Fibroblast of skin of left biceps (primary cell): ENCODE data around the gene CELF4.
"Not testable (repeated sequence)": the region's sequence is repeated elsewhere in the genome, so short reads cannot be mapped to it uniquely, and the experiment has no call there.

ENCODE experiments used
- DNase-seq, 2 experiments: peaks; one replicate each; pipeline ENCODE4 v3.0.0-alpha.2; 2013; ENCODE audit warnings: low read depth in 2 of 2

The CELF4 gene

DNA sequence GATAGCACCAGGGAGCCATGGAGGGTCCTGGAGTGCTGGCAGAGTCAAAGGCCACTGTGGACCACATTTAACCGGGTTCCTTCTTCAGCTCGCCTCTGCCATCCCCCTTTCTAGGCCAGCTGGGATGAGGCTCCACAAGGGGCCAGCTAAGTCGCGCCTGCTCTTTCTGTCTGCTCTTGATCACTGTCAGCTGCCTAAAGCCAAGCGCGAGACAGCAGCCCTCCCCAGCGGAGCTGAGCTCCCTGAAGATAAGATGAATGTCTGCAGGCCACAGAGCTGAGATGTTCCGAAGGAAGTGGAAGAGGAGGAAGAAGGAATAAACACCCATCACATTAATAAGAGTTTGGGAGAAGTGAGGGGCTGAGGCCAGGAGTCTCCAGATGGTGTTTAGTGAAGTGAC lies 99.6 kb downstream of the CELF4 start:
- no peak for DNase-seq

- DNase-seq = no peak
These were observed 101.3 kb downstream of the CELF4 start for GRCh38 chr18:37464257-37464656.

GRCh38 chr18:37461329-37461728 lies 104.3 kb downstream of the CELF4 start:
- not testable (repeated sequence) for DNase-seq

- DNase-seq = no peak
These were observed 105.0 kb downstream of the CELF4 start for GRCh38 chr18:37460604-37461003.

DNA sequence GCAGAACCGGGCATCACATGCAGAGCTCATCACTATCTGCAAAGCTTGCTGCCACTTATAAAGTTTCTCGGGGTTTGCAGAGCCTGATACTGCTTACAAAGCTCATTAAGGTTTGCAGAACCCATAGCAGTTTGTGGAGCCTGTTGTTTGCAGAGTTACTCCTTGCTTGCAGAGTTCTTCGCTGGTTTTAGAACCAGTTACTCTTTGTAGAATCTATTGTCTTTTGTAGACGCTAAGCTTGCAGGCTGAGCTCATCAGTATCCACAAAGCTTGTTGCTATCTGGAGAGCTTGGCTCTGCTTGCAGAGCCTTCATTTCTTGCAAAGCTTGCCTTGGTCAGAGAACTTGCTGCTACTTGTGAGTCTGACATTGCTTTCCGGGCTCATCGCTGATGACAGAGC lies 106.9 kb downstream of the CELF4 start:
- DNase-seq = no peak

- DNase-seq = no peak
These were observed 107.8 kb downstream of the CELF4 start for GRCh38 chr18:37457753-37458152.

DNA sequence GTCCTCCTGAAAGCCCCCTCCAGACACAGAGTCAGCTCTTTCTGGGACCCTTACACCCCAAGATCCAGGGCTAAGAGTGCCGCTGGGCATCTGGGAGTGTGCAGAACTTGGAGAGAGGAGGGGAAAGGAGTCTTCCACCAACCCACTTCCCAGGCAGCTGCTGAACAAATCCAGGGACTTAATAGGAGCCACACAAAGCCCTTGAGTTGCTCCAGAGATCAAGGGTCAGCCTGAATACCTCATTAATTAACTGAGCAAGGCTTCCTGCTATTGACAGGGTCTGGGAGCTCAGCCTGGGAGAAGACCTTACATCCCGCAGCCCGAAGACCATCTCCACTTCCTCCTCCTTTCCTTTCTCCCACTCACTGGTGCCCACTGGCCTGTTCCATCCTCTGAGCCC lies 108.3 kb downstream of the CELF4 start:
- no peak for DNase-seq

GRCh38 chr18:37456873-37457272 lies 108.7 kb downstream of the CELF4 start:
- DNase-seq = no peak

- DNase-seq = no peak
These were observed 109.2 kb downstream of the CELF4 start for GRCh38 chr18:37456395-37456794.

- DNase-seq = no peak
These were observed 111.8 kb downstream of the CELF4 start for GRCh38 chr18:37453752-37454151.

DNA sequence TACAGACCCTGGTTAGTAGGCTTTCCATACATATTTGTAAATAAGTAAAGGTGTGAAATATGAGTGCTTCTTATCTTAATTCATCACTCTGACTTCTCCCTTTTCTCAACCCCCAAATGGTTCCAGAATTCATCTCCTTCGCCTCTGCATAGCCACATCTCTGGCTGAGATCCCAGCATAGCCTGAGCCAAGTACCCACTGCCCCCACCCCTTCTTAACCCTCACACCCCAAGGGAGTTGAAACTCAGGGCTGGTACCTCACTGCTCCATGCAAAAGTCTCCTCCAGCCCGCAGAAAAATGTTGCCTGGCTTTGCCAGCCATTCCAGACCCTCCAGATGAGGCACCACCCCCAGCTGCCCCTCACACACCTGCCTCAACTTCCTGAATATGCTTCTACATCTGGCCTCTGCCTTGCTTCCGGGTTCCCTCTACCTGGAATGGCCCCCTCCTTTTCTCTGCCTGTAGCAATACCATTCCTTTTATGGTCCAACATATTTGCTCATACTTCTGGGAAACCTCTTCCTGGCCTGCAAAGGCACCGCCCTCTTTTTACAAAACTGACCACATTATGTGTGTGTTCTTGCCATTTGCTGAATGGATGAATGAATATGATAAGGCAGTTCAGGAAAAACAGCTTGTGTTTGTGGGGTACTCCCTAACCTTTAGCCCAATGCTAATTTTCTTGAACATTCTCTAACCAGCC lies 112.8 kb downstream of the CELF4 start:
- no peak for DNase-seq

GRCh38 chr18:37452015-37452414 lies 113.6 kb downstream of the CELF4 start:
- DNase-seq = no peak

- no peak for DNase-seq
These were observed 114.3 kb downstream of the CELF4 start for GRCh38 chr18:37451239-37451825.

- DNase-seq = no peak
These were observed 115.0 kb downstream of the CELF4 start for GRCh38 chr18:37450434-37451132.

- no peak for DNase-seq
These were observed 116.0 kb downstream of the CELF4 start for GRCh38 chr18:37449618-37450017.

DNA sequence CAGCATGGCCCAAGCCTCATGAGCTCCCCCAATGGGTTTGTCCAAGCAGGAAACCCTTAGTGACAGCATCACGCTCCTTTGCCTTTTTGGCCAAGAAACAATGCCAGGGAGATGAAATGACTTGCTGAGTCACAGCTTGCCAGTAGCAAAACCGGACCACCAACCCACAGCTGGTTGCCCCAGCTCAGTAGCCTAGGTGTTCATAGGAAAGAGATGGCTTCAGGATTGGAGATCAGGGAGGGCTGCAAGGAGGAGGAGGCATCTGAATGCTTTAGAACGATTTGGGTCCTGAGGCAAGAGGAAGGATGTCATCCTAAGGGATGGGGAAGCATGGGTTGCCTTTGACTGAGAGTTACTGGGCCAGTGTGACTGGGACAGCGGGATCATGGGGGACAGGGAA lies 116.7 kb downstream of the CELF4 start:
- no peak for DNase-seq

GRCh38 chr18:37447962-37448888 lies 117.4 kb downstream of the CELF4 start:
- DNase-seq = no peak

DNA sequence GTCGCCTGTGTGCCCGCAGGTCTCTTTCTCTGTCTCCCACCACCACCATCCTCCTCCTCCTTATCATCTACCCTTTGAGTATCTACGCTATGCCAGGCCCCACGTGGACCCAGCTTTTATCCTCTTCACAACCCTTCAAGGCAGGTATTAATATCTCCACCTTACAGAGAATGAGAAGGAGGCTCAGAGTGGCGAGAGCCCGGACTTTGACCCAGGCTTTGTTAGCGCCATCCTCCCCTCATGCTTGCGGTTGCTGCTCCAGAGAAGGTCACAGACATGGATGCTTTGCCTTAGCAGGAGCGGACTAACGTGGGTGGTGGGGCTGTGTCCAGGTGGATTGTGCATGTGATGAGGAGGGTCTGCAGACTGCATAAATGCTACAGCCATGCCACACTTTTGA lies 119.8 kb downstream of the CELF4 start:
- DNase-seq = no peak

- DNase-seq = no peak
These were observed 120.2 kb downstream of the CELF4 start for GRCh38 chr18:37445368-37445767.

DNA sequence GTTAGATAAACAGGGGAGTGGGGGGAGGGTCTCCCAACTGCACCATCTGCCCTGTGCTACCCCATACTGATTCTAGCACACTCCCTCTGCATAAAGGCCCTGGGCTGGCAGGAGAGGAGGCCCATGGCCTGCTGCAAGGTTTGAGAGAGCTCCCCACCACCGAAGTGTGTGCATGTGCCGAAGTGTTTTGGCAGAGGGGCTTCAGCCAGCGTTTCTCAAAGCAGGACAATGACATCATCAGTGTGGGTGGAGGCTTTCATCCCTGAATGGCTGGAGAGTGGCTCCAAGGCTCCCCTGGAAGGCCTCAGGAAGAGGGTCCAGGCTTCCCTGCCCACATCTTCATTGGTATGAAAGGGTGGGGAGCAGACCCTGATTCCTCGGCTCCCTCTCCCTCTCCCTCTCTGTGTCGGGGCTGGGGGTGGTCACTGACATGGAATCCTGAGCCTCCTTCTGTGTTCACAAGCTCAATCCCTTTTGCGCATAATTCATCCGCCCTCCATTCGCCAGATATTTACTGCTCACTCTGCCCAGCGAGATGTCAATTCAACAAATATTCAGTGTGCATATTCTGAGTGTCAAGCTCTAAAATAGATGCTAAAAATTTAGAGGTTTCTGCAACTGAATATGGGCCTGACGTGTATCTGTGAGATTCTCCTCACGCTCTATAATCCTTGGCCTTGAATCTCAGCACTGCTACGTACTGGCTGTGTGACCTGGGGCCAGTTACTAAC lies 122.1 kb downstream of the CELF4 start:
- no peak for DNase-seq

DNA sequence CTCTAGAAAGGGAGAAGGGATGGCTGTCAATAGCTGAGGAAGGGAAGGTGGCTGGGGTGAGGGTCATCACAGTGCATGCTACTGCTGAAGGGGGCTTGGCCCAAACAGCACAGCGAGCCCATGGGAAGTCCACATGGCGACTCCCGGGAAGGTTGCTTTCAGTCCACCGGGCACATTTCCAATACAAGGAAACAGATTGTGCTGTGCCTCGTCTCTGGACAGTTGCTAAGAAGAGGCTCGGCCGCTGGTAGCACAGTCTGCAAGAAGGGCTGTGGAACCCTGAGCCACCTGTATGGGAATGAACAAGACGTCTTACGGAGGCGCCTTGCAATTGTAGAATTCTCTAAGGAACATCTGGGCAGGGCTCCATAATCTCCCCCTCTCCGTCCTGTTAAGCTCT lies 123.1 kb downstream of the CELF4 start:
- DNase-seq = no peak
